Measurements from ENCODE around the gene OLIG3.

DNA sequence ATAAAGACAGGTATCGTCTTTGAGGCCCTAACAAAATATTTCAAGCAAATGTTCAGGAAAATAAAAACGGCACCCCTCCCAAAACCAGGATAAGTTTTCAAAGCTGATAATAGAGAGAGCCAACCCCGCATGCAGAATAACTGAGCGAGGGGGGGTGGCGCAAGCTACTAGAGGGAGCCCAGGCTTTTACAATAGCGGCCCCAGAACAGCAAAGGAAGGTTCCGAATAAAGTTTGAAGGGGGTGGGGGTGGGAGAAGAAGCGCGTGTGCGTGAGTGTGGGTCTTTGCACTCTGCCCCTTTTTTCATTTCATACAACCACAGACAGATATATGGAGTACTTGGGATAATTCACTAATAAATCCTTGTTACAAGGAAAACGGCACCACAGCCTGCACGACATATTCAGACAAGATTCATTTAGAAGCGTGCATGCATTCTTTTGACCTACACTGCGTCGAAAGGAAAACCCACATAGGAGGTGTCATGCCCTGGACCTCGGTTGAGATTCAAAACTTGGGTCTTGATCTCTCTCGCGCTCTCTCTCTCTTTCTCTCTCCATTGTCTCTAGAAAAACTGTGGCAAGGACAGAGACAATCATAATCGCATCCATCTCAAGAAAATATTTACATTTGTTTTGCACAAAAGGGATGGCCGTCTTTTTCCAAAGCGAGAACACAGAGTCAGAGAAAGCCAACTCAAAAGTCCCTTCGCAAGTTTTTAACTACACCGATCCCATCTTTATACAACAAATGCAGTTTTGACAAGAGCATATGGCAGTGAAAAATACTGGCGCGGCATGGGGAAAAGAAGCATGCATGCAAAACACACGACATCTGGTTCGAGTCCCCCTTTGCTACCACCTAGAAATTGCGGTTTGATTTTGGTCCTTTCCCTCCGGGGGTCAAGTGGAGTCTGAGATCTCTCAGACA lies 1.6 kb downstream of the OLIG3 start:
- TF ChIP-seq SUZ12 (IDR thresholded peaks at IDR 0.05; ENCODE audit: extremely low read depth, insufficient read depth, insufficient read length) (no peak), ZNF274 (IDR thresholded peaks at IDR 0.05; ENCODE audit: low read depth, low read length) (no peak), YY1 (IDR thresholded peaks at IDR 0.05; ENCODE audit: insufficient read depth, insufficient read length) (no peak)

All from NT2/D1 (cell line).